WTC11 (cell line): ENCODE data around the gene MIXL1. TPM values are rescaled to one million over a fixed set of nuclear protein-coding genes. Genes with fewer than 3 reads are reported as not detected.

Source experiments
- ATAC-seq: fragments of 200-7000 bp; cut with Tn5 transposase; 2 replicates; pipeline ENCODE4 v1.10.0; 2021; ENCODE audit warnings: mild to moderate bottlenecking, moderate library complexity
- CTCF ChIA-PET: fragments of 300-600 bp; sonication (Branson Sonifier 250); formaldehyde crosslinking; loops from one replicate; lab custom pipeline; 2021; ENCODE audit warnings: antibody characterized with exemption; lab: Charles Lee
- POLR2A ChIA-PET: fragments of 350-600 bp; sonication (Branson Sonifier 250); formaldehyde crosslinking; loops from one replicate; lab custom pipeline; 2021; ENCODE audit warnings: antibody characterized with exemption; lab: Charles Lee
- DNase-seq: peaks from one replicate; pipeline ENCODE4 v3.0.0; 2021; ENCODE audit warnings: low spot score
- H3K27ac Mint-ChIP-seq: 2 replicates; pipeline ENCODE4 v1.8.0; 2021; ENCODE audit warnings: mixed read lengths
- H3K27me3 Mint-ChIP-seq: 2 replicates; pipeline ENCODE4 v1.8.0; 2021; ENCODE audit warnings: low read depth, mild to moderate bottlenecking, moderate library complexity, mixed read lengths
- H3K36me3 Mint-ChIP-seq: 2 replicates; pipeline ENCODE4 v1.8.0; 2021; ENCODE audit warnings: mixed read lengths
- H3K4me1 Mint-ChIP-seq: 2 replicates; pipeline ENCODE4 v1.8.0; 2022; ENCODE audit warnings: mixed read lengths
- H3K4me3 Mint-ChIP-seq: 2 replicates; pipeline ENCODE4 v1.8.0; 2021; ENCODE audit warnings: mild to moderate bottlenecking, moderate library complexity, mixed read lengths
- H3K9me3 Mint-ChIP-seq: 2 replicates; pipeline ENCODE4 v1.8.0; 2021; ENCODE audit warnings: mixed read lengths
- CREB1 ChIP-seq: sonication (generic); formaldehyde crosslinking; IDR thresholded peaks from 2 replicates; pipeline ENCODE4 v1.8.0; 2023; ENCODE audit warnings: mild to moderate bottlenecking, missing genetic modification reagents
- CREM ChIP-seq: sonication (generic); formaldehyde crosslinking; IDR thresholded peaks from 2 replicates; pipeline ENCODE4 v1.8.1; 2022; ENCODE audit warnings: mild to moderate bottlenecking, missing genetic modification reagents, moderate library complexity
- E2F5 ChIP-seq: sonication (generic); formaldehyde crosslinking; IDR thresholded peaks from 2 replicates; pipeline ENCODE4 v1.8.1; 2022; ENCODE audit warnings: mild to moderate bottlenecking, moderate library complexity, missing genetic modification reagents
- EMX1 ChIP-seq: fragments of 250-450 bp; sonication (Bioruptor Pico); IDR thresholded peaks from 2 replicates; pipeline ENCODE4 v1.8.0; 2021; ENCODE audit warnings: mild to moderate bottlenecking
- FOXP1 ChIP-seq: sonication (generic); formaldehyde crosslinking; IDR thresholded peaks from 2 replicates; pipeline ENCODE4 v1.8.0; 2022; ENCODE audit warnings: missing genetic modification reagents, mild to moderate bottlenecking, moderate library complexity, borderline replicate concordance
- NR1H2 ChIP-seq: sonication (generic); formaldehyde crosslinking; IDR thresholded peaks from 2 replicates; pipeline ENCODE4 v1.9.0; 2021; ENCODE audit warnings: mild to moderate bottlenecking, moderate library complexity, missing genetic modification reagents
- NR3C1 ChIP-seq: sonication (generic); formaldehyde crosslinking; conservative IDR thresholded peaks from 2 replicates; pipeline ENCODE4 v1.8.1; 2023; ENCODE audit warnings: low read depth, mild to moderate bottlenecking, missing genetic modification reagents
- SP1 ChIP-seq: sonication (generic); formaldehyde crosslinking; conservative IDR thresholded peaks from 2 replicates; pipeline ENCODE4 v1.8.1; 2022; ENCODE audit warnings: missing genetic modification reagents
- TEAD4 ChIP-seq: sonication (generic); formaldehyde crosslinking; IDR thresholded peaks from 2 replicates; pipeline ENCODE4 v1.8.0; 2022; ENCODE audit warnings: mild to moderate bottlenecking, missing genetic modification reagents
- ZNF219 ChIP-seq: sonication (generic); formaldehyde crosslinking; IDR thresholded peaks from 2 replicates; pipeline ENCODE4 v1.8.0; 2023; ENCODE audit warnings: missing genetic modification reagents, mild to moderate bottlenecking, borderline replicate concordance
- ZNF263 ChIP-seq: sonication (generic); formaldehyde crosslinking; IDR thresholded peaks from 2 replicates; pipeline ENCODE4 v1.8.1; 2022; ENCODE audit warnings: low read depth, mild to moderate bottlenecking, moderate library complexity, missing genetic modification reagents
- ZNF317 ChIP-seq: sonication (generic); formaldehyde crosslinking; IDR thresholded peaks from 2 replicates; pipeline ENCODE4 v1.8.1; 2023; ENCODE audit warnings: low read depth, mild to moderate bottlenecking, moderate library complexity, missing genetic modification reagents, borderline replicate concordance
- total RNA-seq: library from RNA; stranded (reverse); gene quantifications from 3 replicates; pipeline ENCODE4 v1.2.3, GENCODE V29; 2021
- TF ChIP-seq, protein P1 (sequence below): sonication (generic); formaldehyde crosslinking; IDR thresholded peaks from 2 replicates; pipeline ENCODE4 v1.8.0; 2023; ENCODE audit warnings: mild to moderate bottlenecking, missing genetic modification reagents
- TF ChIP-seq, protein P2 (sequence below): sonication (generic); formaldehyde crosslinking; IDR thresholded peaks from 2 replicates; pipeline ENCODE4 v1.8.1; 2023; ENCODE audit warnings: mild to moderate bottlenecking, missing genetic modification reagents
- TF ChIP-seq, protein P3 (sequence below): fragments of 250-450 bp; sonication (Bioruptor Pico); conservative IDR thresholded peaks from 2 replicates; pipeline ENCODE4 v1.9.0; 2021; ENCODE audit warnings: mild to moderate bottlenecking
- TF ChIP-seq, protein P4 (sequence below): sonication (generic); formaldehyde crosslinking; IDR thresholded peaks from 2 replicates; pipeline ENCODE4 v1.8.0; 2022; ENCODE audit warnings: mild to moderate bottlenecking, missing genetic modification reagents
- TF ChIP-seq, protein P5 (sequence below): sonication (generic); formaldehyde crosslinking; IDR thresholded peaks from 2 replicates; pipeline ENCODE4 v1.8.1; 2023; ENCODE audit warnings: mild to moderate bottlenecking, missing genetic modification reagents, moderate library complexity
- TF ChIP-seq, protein P6 (sequence below): sonication (generic); formaldehyde crosslinking; IDR thresholded peaks from 2 replicates; pipeline ENCODE4 v1.8.1; 2023; ENCODE audit warnings: mild to moderate bottlenecking, missing genetic modification reagents

MIXL1 gene
- total RNA-seq, 1 experiment from 2014 or later = 6.4 TPM

GRCh38 chr1:226209307-226210059 lies 14.0 kb upstream of the MIXL1 start:
- Mint-ChIP-seq H3K36me3 (no peaks in the 10 kb centered on the region), H3K4me3 (no peak overlapping the region), H3K27ac (peak overlapping the region; percentile 64), H3K9me3 (no peaks in the 10 kb centered on the region; the same call in 1 of the 2 replicates), H3K4me1 (peaks cover 40% of the 10 kb centered on the region), H3K27me3 (peaks cover 4% of the 10 kb centered on the region)
- TF ChIP-seq TEAD4 (CRISPR knock-in tag) = no peak
- no peak for TF ChIP-seq SP1 (CRISPR knock-in tag)
- TF ChIP-seq, protein P1, sequence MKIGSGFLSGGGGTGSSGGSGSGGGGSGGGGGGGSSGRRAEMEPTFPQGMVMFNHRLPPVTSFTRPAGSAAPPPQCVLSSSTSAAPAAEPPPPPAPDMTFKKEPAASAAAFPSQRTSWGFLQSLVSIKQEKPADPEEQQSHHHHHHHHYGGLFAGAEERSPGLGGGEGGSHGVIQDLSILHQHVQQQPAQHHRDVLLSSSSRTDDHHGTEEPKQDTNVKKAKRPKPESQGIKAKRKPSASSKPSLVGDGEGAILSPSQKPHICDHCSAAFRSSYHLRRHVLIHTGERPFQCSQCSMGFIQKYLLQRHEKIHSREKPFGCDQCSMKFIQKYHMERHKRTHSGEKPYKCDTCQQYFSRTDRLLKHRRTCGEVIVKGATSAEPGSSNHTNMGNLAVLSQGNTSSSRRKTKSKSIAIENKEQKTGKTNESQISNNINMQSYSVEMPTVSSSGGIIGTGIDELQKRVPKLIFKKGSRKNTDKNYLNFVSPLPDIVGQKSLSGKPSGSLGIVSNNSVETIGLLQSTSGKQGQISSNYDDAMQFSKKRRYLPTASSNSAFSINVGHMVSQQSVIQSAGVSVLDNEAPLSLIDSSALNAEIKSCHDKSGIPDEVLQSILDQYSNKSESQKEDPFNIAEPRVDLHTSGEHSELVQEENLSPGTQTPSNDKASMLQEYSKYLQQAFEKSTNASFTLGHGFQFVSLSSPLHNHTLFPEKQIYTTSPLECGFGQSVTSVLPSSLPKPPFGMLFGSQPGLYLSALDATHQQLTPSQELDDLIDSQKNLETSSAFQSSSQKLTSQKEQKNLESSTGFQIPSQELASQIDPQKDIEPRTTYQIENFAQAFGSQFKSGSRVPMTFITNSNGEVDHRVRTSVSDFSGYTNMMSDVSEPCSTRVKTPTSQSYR (CRISPR knock-in tag) = no peak
- TF ChIP-seq E2F5 (CRISPR knock-in tag) = no peak
- TF ChIP-seq, protein P2, sequence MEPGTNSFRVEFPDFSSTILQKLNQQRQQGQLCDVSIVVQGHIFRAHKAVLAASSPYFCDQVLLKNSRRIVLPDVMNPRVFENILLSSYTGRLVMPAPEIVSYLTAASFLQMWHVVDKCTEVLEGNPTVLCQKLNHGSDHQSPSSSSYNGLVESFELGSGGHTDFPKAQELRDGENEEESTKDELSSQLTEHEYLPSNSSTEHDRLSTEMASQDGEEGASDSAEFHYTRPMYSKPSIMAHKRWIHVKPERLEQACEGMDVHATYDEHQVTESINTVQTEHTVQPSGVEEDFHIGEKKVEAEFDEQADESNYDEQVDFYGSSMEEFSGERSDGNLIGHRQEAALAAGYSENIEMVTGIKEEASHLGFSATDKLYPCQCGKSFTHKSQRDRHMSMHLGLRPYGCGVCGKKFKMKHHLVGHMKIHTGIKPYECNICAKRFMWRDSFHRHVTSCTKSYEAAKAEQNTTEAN (CRISPR knock-in tag) = no peak
- TF ChIP-seq NR3C1 (CRISPR knock-in tag) = no peak
- TF ChIP-seq, protein P3, sequence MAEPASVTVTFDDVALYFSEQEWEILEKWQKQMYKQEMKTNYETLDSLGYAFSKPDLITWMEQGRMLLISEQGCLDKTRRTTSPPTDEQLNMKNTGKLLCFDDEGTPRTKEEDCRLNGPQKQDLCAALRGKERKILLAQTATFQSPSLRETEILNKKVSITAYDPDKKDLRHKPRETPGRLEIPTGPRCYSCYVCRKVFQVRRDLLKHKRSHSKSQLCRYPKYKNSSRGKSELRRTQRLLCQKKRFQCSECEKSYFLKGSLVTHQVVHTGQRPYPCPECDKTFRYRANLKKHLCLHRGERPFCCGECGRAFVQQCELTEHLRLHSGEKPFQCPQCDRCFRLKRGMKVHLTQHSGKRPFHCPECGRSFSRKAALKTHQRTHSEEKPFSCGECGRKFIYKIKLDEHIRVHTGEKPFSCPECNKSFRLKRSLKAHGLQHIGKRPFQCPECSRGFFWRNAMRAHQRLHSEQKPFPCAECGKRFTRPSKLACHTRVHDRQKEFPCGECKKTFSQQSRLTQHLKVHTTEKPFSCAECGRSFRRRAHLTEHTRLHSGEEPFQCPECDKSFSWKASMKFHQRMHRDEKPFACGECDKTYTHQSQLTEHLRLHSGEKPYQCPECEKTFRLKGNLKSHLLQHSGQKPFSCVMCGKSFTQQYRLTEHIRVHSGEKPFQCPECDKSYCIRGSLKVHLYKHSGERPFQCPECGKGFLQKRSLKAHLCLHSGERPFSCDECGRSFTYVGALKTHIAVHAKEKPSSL = no peak
- TF ChIP-seq ZNF317 (CRISPR knock-in tag) = no peak
- TF ChIP-seq, protein P4, sequence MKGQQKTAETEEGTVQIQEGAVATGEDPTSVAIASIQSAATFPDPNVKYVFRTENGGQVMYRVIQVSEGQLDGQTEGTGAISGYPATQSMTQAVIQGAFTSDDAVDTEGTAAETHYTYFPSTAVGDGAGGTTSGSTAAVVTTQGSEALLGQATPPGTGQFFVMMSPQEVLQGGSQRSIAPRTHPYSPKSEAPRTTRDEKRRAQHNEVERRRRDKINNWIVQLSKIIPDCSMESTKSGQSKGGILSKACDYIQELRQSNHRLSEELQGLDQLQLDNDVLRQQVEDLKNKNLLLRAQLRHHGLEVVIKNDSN (CRISPR knock-in tag) = no peak
- TF ChIP-seq CREM = no peak
- no peak for TF ChIP-seq CREB1 (CRISPR knock-in tag)
- TF ChIP-seq, protein P5, sequence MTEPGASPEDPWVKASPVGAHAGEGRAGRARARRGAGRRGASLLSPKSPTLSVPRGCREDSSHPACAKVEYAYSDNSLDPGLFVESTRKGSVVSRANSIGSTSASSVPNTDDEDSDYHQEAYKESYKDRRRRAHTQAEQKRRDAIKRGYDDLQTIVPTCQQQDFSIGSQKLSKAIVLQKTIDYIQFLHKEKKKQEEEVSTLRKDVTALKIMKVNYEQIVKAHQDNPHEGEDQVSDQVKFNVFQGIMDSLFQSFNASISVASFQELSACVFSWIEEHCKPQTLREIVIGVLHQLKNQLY (CRISPR knock-in tag) = no peak
- no peak for TF ChIP-seq ZNF219
- TF ChIP-seq ZNF263 (CRISPR knock-in tag) = no peak
- TF ChIP-seq, protein P6, sequence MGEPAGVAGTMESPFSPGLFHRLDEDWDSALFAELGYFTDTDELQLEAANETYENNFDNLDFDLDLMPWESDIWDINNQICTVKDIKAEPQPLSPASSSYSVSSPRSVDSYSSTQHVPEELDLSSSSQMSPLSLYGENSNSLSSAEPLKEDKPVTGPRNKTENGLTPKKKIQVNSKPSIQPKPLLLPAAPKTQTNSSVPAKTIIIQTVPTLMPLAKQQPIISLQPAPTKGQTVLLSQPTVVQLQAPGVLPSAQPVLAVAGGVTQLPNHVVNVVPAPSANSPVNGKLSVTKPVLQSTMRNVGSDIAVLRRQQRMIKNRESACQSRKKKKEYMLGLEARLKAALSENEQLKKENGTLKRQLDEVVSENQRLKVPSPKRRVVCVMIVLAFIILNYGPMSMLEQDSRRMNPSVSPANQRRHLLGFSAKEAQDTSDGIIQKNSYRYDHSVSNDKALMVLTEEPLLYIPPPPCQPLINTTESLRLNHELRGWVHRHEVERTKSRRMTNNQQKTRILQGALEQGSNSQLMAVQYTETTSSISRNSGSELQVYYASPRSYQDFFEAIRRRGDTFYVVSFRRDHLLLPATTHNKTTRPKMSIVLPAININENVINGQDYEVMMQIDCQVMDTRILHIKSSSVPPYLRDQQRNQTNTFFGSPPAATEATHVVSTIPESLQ (CRISPR knock-in tag) = no peak
- no peak for TF ChIP-seq EMX1
- TF ChIP-seq FOXP1 (CRISPR knock-in tag) = no peak
- TF ChIP-seq NR1H2 (CRISPR knock-in tag) = no peak
- ChIA-PET POLR2A (no interaction called here), CTCF (interaction anchor here (2.6 to 4.0 kb wide), 3 partner anchors 9 to 84 kb away, joined by 8 to 17 read pairs (median 16); no protein-coding TSS in a partner anchor)
- ATAC-seq (no peak; the same call in 1 of the 2 replicates), DNase-seq (no peak)
